Endothelial cell (in vitro differentiated cells): Measurements from ENCODE around the gene DAPK2. TPM values are rescaled to one million over a fixed set of nuclear protein-coding genes. Genes with fewer than 3 reads are reported as not detected.

Experiments
- DNase-seq: peaks from one replicate; pipeline ENCODE4 v3.0.0; 2021; ENCODE audit warnings: low spot score
- H3K27ac Mint-ChIP-seq: one replicate; pipeline ENCODE4 v1.8.0; 2021; ENCODE audit warnings: mixed read lengths, inconsistent platforms; ENCODE audit not compliant: unreplicated experiment
- H3K27me3 Mint-ChIP-seq: one replicate; pipeline ENCODE4 v1.8.0; 2021; ENCODE audit warnings: mild to moderate bottlenecking, moderate library complexity, mixed read lengths, inconsistent platforms; ENCODE audit not compliant: unreplicated experiment
- H3K36me3 Mint-ChIP-seq: one replicate; pipeline ENCODE4 v1.8.0; 2021; ENCODE audit warnings: mild to moderate bottlenecking, low read depth, mixed read lengths, inconsistent platforms; ENCODE audit not compliant: unreplicated experiment
- H3K4me1 Mint-ChIP-seq: one replicate; pipeline ENCODE4 v1.8.0; 2021; ENCODE audit warnings: mild to moderate bottlenecking, mixed read lengths, inconsistent platforms; ENCODE audit not compliant: unreplicated experiment
- H3K4me3 Mint-ChIP-seq: one replicate; pipeline ENCODE4 v1.8.0; 2021; ENCODE audit warnings: mild to moderate bottlenecking, mixed read lengths, inconsistent platforms; ENCODE audit not compliant: unreplicated experiment
- H3K9me3 Mint-ChIP-seq: one replicate; pipeline ENCODE4 v1.8.0; 2021; ENCODE audit warnings: mixed read lengths, inconsistent platforms; ENCODE audit not compliant: unreplicated experiment
- CTCF ChIP-seq: fragments of 200-600 bp; sonication (generic); IDR thresholded peaks from one replicate; pipeline ENCODE4 v1.5.0; 2021; ENCODE audit warnings: antibody characterized with exemption; ENCODE audit not compliant: unreplicated experiment
- total RNA-seq: library from RNA; stranded (reverse); fragmentation: NEBNext Ultra II Directional; extraction: Animal tissue kit (Norgen Biotek cat#: 25700); gene quantifications from one replicate; pipeline ENCODE4 v1.2.1, GENCODE V29; 2021; ENCODE audit not compliant: unreplicated experiment

Gene DAPK2
- total RNA-seq, 1 donor from 2014 or later = 10.0 TPM

GRCh38 chr15:64017591-64018163 lies 28.6 kb downstream of the DAPK2 start:
- TF ChIP-seq CTCF = no peak
- peaks cover 2% of the 10 kb centered on the region for H3K27me3 Mint-ChIP-seq
- H3K4me1 Mint-ChIP-seq = peaks cover 9% of the 10 kb centered on the region
- H3K4me3 Mint-ChIP-seq = no peak overlapping the region
- no peaks in the 10 kb centered on the region for H3K9me3 Mint-ChIP-seq
- no peak overlapping the region for H3K27ac Mint-ChIP-seq
- no peak for DNase-seq
- no peaks in the 10 kb centered on the region for H3K36me3 Mint-ChIP-seq

- no peak overlapping the region for H3K27ac Mint-ChIP-seq
Observed at GRCh38 chr15:64017082-64017588, 29.1 kb downstream of the DAPK2 start.

GRCh38 chr15:64016257-64016656 lies 30.0 kb downstream of the DAPK2 start:
- H3K27me3 Mint-ChIP-seq = peaks cover 2% of the 10 kb centered on the region
- no peak overlapping the region for H3K4me3 Mint-ChIP-seq
- no peak for TF ChIP-seq CTCF
- H3K36me3 Mint-ChIP-seq = no peaks in the 10 kb centered on the region
- DNase-seq = no peak
- H3K9me3 Mint-ChIP-seq = no peaks in the 10 kb centered on the region
- H3K4me1 Mint-ChIP-seq = peaks cover 9% of the 10 kb centered on the region
- H3K27ac Mint-ChIP-seq = no peak overlapping the region

More at GRCh38 chr15:64017082-64017588, 29.1 kb downstream of the DAPK2 start:
- DNase-seq = no peak
- no peaks in the 10 kb centered on the region for H3K36me3 Mint-ChIP-seq
- peaks cover 2% of the 10 kb centered on the region for H3K27me3 Mint-ChIP-seq
- no peaks in the 10 kb centered on the region for H3K9me3 Mint-ChIP-seq
- no peak overlapping the region for H3K4me3 Mint-ChIP-seq
- no peak for TF ChIP-seq CTCF
- peaks cover 9% of the 10 kb centered on the region for H3K4me1 Mint-ChIP-seq

- Mint-ChIP-seq H3K27ac (no peak overlapping the region), H3K9me3 (no peaks in the 10 kb centered on the region), H3K4me1 (peaks cover 15% of the 10 kb centered on the region), H3K27me3 (peaks cover 2% of the 10 kb centered on the region), H3K36me3 (no peaks in the 10 kb centered on the region), H3K4me3 (no peak overlapping the region)
- no peak for DNase-seq
- TF ChIP-seq CTCF = no peak
Observed at GRCh38 chr15:64014995-64015394, 31.3 kb downstream of the DAPK2 start.

- H3K9me3 Mint-ChIP-seq = no peaks in the 10 kb centered on the region
- H3K36me3 Mint-ChIP-seq = no peaks in the 10 kb centered on the region
- no peak overlapping the region for H3K4me3 Mint-ChIP-seq
- H3K27ac Mint-ChIP-seq = no peak overlapping the region
- H3K4me1 Mint-ChIP-seq = peaks cover 6% of the 10 kb centered on the region
- no peak for TF ChIP-seq CTCF
- no peaks in the 10 kb centered on the region for H3K27me3 Mint-ChIP-seq
- no peak for DNase-seq
Observed at GRCh38 chr15:64013179-64014062, 32.9 kb downstream of the DAPK2 start.
